A549 (cell line): Measurements from ENCODE around the gene INHBE.

Source experiments
- CTCF ChIP-seq: fragments of >200 bp; sonication (Bioruptor Twin); formaldehyde crosslinking; IDR thresholded peaks from 3 replicates; pipeline ENCODE4 v1.5.1; 2016
- EP300 ChIP-seq, 2 experiments: fragments of >200 bp; sonication (Bioruptor Twin); formaldehyde crosslinking; IDR thresholded peaks; 2 replicates in 1 of 2; 3 replicates in 1 of 2; pipeline ENCODE4 v1.6.1; 2016 to 2017
- JUN ChIP-seq, 2 experiments: fragments of >200 bp; sonication (Bioruptor Twin); formaldehyde crosslinking; IDR thresholded peaks; 2 replicates in 1 of 2; 3 replicates in 1 of 2; pipeline ENCODE4 v1.6.1; 2016 to 2017

GRCh38 chr12:57444744-57445143 lies 10.4 kb upstream of the INHBE start:
- TF ChIP-seq EP300 (IDR thresholded peaks at IDR 0.05): no peak
- no peak for TF ChIP-seq JUN (IDR thresholded peaks at IDR 0.05)
- no peak for TF ChIP-seq CTCF
